Stimulated activated naive CD8-positive, alpha-beta T cell treated with anti-CD3 and anti-CD28 coated beads, Interleukin-15, amount 100 ng/mL, for 72 hours (primary cell): ENCODE results near the gene SCARF1.

Experiments
- ATAC-seq: fragments of 150-1000 bp; cut with Tn5 transposase; 2 replicates; pipeline ENCODE4 v1.10.0; 2021; ENCODE audit warnings: mild to moderate bottlenecking, moderate library complexity
- DNase-seq, 2 donors: peaks; one replicate each; pipeline ENCODE4 v3.0.0; 2021 to 2022
- H3K27ac Mint-ChIP-seq, 2 donors: one replicate each; pipeline ENCODE4 v1.8.0; 2022; ENCODE audit warnings: mild to moderate bottlenecking in 2 of 2, mixed read lengths in 2 of 2, moderate library complexity in 2 of 2
- H3K27me3 Mint-ChIP-seq: one replicate; pipeline ENCODE4 v1.8.0; 2022; ENCODE audit warnings: mixed read lengths
- H3K4me1 Mint-ChIP-seq: one replicate; pipeline ENCODE4 v1.8.0; 2022; ENCODE audit warnings: mild to moderate bottlenecking, mixed read lengths
- H3K4me3 Mint-ChIP-seq, 2 donors: one replicate each; pipeline ENCODE4 v1.8.0; 2022; ENCODE audit warnings: mild to moderate bottlenecking in 2 of 2, mixed read lengths in 2 of 2, moderate library complexity in 1 of 2
- H3K9me3 Mint-ChIP-seq, 2 donors: one replicate each; pipeline ENCODE4 v1.8.0; 2022; ENCODE audit warnings: mixed read lengths in 2 of 2

The SCARF1 gene

DNA sequence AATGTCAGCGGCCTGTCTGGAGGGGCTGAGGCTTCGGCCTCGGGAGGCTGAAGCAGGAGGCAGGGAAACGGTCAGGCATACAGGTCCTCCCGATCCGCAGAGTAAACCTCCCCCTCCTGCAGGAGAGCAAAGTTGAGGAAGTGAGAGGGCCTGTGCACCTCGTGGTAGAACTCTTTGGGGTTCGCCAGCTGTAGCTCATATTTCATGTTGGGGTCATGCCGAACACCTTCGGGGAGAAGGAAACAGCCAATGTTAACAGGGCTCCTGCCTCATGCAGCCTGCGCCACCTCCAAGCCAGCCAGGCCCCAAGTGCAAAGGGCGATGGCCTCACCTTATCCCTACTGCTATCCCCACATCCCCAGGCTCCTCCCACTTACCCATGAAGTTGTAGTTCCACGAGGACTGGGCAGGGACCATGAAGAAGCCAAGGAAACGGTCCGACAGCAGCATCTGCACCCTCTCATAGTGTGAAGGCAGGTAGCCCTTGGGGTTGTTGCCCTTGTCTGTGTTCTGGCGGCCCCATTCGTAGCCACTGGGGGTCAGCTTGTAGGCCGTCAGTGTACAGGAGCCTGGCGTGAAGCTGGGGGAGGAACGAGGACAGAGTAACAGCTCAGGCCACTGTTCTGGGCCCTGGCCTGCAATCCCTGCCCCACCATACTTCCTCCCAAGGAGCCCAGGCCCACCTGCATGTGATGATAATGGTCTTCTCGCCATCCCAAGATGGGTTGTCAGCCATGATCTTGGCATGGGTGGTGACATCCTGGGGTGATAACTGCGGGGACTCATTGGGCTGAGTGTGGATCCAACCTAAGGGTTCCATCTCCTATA lies 5.4 kb upstream of the SCARF1 start:
- H3K4me1 Mint-ChIP-seq, result peaks cover 55% of the 10 kb centered on the region
- DNase-seq, result no peak
- ATAC-seq, result no peak
- H3K27me3 Mint-ChIP-seq, result no peaks in the 10 kb centered on the region
- H3K27ac Mint-ChIP-seq, result no peak overlapping the region
- no peak overlapping the region for H3K4me3 Mint-ChIP-seq
- H3K9me3 Mint-ChIP-seq, result no peaks in the 10 kb centered on the region

DNA sequence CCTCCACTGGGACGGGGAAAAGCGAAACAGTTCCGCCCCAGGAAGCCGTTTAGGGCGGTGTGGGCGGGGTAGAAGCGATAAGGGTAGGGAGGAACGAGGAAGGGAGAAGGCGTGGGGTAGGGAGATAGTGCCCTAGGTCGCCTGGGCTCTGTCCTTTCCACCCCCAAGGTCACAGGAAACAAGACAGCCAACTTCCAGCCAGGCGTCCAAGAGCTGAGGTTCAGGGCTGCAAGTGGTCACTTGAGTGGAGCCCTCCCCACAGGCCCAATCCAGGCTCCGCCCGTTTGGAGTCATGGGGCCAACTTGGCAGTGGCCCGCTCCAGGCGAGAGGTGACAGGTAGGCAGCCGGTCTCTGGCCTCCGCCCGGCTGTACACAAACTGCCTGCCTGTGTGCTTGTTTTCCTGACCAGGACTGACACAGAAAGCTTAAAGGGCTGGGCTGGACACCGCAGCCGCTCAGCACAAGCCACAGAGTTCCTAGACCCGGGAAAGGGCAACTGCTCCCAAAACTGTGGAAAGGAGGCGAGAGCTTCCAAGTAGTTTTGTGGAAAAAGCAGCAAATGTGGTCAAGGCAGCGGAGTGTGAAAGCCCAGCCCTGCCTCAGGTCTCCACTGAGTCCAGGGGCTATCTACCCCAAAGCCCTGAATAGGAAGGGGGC lies 4.4 kb upstream of the SCARF1 start, which contains the start of gene RILP:
TSS of gene RILP (minus strand) at position 23 of the 658 bp plus-strand sequence. CDS start 62 bp downstream, outside the sequence.
- H3K27me3 Mint-ChIP-seq, result no peaks in the 10 kb centered on the region
- peak within 1 kb of the TSS in 1 of 2 donors; percentile 63 for H3K27ac Mint-ChIP-seq
- H3K9me3 Mint-ChIP-seq, result no peaks in the 10 kb centered on the region
- DNase-seq (no peak), ATAC-seq (peak; percentile 20)
- H3K4me3 Mint-ChIP-seq, result peak within 1 kb of the TSS; percentile 69 to 89
- H3K4me1 Mint-ChIP-seq, result peaks cover 65% of the 10 kb centered on the region

DNA sequence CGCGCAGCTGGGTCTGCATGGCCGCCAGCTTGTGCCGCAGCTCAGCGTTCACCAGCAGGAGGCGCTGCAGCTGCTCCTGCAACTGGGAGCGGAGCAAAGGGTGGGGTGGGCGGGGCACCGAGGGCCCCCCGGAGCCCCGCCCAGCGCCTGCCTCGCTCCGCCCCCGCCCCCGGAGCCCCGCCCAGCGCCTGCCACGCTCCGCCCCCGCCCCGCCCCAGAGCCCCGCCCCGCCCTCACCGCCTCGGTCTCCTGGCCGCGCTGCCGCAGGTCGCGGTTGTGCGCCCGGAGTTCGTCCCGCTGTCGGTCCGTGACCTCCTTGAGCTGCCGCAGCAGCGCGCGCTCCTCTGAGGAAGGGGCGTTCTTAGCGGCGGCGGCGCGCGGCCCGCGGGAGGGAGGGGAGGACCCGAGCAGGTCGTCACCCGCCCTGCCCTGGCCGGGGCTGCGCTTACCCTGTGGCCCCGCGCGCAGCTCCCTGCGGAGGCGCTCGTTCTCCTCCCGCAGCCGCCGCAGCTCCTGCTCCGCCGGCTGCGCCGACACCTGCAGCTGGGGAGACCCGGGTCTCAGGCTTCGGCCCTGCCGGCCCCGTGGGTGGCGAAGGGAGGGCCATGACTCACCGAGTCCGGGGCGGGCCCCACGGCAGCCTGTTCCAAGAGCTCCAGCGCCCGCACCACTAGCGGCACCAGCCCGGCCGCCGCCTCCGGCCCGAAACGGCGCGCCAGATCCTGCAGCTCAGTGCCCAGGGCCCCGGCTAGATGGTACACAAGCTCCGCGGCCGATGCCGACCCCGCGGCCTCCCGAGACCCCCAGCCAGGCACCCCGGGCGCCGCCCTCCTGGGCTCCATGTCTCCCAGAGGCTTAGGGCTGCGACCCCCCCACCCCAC lies 3.7 kb upstream of the SCARF1 start:
- peak overlapping the region; percentile 69 to 89 for H3K4me3 Mint-ChIP-seq
- peaks cover 72% of the 10 kb centered on the region for H3K4me1 Mint-ChIP-seq
- peak; percentile 82 for ATAC-seq
- peak overlapping the region in 1 of 2 donors; percentile 63 for H3K27ac Mint-ChIP-seq
- peak; percentile 95 to 96 for DNase-seq
- no peaks in the 10 kb centered on the region for H3K27me3 Mint-ChIP-seq
- no peaks in the 10 kb centered on the region for H3K9me3 Mint-ChIP-seq

GRCh38 chr17:1648173-1648962 lies 2.8 kb upstream of the SCARF1 start:
- Mint-ChIP-seq H3K27me3 (no peaks in the 10 kb centered on the region), H3K4me3 (peak overlapping the region; percentile 69 to 89), H3K27ac (no peak overlapping the region), H3K9me3 (no peaks in the 10 kb centered on the region), H3K4me1 (peaks cover 77% of the 10 kb centered on the region)
- ATAC-seq (peak; percentile 29), DNase-seq (no peak)

GRCh38 chr17:1647802-1648171 lies 2.3 kb upstream of the SCARF1 start:
- ATAC-seq, result no peak
- no peak for DNase-seq
- Mint-ChIP-seq H3K27ac (no peak overlapping the region), H3K27me3 (no peaks in the 10 kb centered on the region), H3K4me3 (peak overlapping the region; percentile 69 to 89), H3K9me3 (no peaks in the 10 kb centered on the region), H3K4me1 (peaks cover 71% of the 10 kb centered on the region)

DNA sequence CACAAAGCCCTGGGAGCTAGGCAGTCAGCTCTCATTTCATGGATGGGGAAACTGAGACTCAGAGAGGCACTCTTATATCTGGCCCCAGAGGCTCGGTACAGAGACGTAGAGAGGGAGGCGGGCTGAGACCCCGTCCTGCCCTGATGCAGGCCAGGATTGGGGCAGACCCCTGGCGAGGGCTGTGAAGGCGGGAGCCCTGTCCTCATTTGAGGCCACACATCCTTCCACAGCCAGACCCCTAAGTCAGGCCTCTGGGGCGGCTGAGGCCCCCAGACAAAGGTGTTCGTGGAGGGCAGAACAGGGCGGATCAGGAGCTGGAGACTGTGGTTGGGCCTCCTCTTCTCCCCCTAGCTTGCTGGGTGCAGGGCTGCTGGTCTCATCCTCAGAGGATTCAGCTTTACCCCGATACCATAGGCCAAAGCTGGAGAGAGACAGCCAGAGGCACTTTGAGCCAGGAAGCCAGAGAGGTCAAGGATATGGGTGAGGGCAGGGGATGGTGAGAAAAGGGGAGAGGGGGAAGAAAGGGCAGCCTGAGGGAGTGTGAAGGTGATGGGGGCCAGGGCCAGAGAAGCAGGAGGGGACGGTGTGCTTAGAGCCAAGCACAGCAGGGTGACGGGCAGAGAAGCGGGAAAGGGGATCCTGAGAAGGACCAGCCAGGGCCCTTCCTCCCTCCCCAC lies 805 bp upstream of the SCARF1 start:
- Mint-ChIP-seq H3K27ac (no peak overlapping the region), H3K9me3 (no peaks in the 10 kb centered on the region), H3K27me3 (no peaks in the 10 kb centered on the region), H3K4me1 (peaks cover 64% of the 10 kb centered on the region), H3K4me3 (no peak overlapping the region)
- ATAC-seq (no peak), DNase-seq (no peak)

GRCh38 chr17:1644493-1645206 lies 882 bp downstream of the SCARF1 start:
- H3K4me3 Mint-ChIP-seq, result peak overlapping the region; percentile 93 to 95
- H3K4me1 Mint-ChIP-seq, result peaks cover 52% of the 10 kb centered on the region
- peak overlapping the region; percentile 89 to 96 for H3K27ac Mint-ChIP-seq
- ATAC-seq (peak; percentile 34), DNase-seq (peak; percentile 33 to 68)
- no peaks in the 10 kb centered on the region for H3K9me3 Mint-ChIP-seq
- no peaks in the 10 kb centered on the region for H3K27me3 Mint-ChIP-seq

DNA sequence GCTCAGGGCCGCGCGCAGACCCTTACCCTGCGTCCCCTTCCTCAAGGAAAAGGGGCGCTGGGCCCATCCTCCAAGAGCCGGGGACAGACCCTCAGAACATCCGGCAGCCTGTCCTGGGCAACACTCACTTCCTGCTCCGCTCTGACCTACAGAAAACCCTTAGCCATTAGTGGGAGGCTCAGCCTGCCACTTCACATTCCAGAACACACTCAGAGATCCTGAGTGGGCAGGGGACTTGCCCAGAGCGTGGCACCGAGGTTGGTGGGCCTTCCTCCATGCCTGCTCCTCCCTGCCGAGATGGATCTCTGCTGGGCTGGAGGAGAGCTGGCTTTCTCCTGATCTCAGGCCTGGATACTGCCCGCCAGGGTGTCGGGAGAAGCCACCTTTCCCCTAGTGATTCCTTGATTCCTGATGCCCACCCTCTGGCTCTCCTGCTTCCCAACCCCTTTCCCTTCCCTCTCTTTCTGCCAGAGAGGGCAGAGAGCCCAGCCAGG lies 1.5 kb downstream of the SCARF1 start:
- peaks cover 51% of the 10 kb centered on the region for H3K4me1 Mint-ChIP-seq
- DNase-seq (no peak), ATAC-seq (peak; percentile 10)
- no peaks in the 10 kb centered on the region for H3K9me3 Mint-ChIP-seq
- H3K27me3 Mint-ChIP-seq, result no peaks in the 10 kb centered on the region
- H3K4me3 Mint-ChIP-seq, result peak overlapping the region; percentile 93 to 95
- H3K27ac Mint-ChIP-seq, result peak overlapping the region; percentile 89 to 96

GRCh38 chr17:1643293-1643998 lies 2.1 kb downstream of the SCARF1 start:
- peak; percentile 52 to 63 for DNase-seq
- Mint-ChIP-seq H3K4me1 (peaks cover 49% of the 10 kb centered on the region), H3K27me3 (no peaks in the 10 kb centered on the region), H3K4me3 (peak overlapping the region; percentile 93 to 95), H3K27ac (no peak overlapping the region), H3K9me3 (no peaks in the 10 kb centered on the region)
- ATAC-seq, result peak; percentile 27

DNA sequence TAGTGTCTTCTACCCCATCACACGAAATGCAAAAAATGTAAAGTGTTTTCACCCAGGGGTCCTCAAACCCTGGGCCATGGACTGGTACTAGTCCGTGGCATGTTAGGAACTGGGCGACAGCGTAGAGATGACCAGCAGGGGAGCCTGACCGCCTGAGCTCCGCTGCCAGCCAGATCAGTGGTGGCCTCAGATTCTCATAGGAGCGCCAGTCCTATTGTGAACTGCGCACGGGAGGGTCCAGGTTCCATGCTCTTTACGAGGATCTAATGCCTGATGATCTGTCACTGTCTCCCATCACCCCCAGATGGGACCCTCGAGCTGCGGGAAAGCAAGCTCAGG lies 4.5 kb downstream of the SCARF1 start:
- ATAC-seq (no peak), DNase-seq (no peak)
- Mint-ChIP-seq H3K9me3 (no peaks in the 10 kb centered on the region), H3K27me3 (no peaks in the 10 kb centered on the region), H3K27ac (peak overlapping the region in 1 of 2 donors; percentile 78), H3K4me3 (no peak overlapping the region), H3K4me1 (peaks cover 28% of the 10 kb centered on the region)

GRCh38 chr17:1640329-1641064 lies 5.0 kb downstream of the SCARF1 start:
- no peak for DNase-seq
- peaks cover 22% of the 10 kb centered on the region for H3K4me1 Mint-ChIP-seq
- no peak for ATAC-seq
- no peak overlapping the region for H3K4me3 Mint-ChIP-seq
- H3K27ac Mint-ChIP-seq, result peak overlapping the region in 1 of 2 donors; percentile 78
- H3K9me3 Mint-ChIP-seq, result no peaks in the 10 kb centered on the region
- H3K27me3 Mint-ChIP-seq, result no peaks in the 10 kb centered on the region

DNA sequence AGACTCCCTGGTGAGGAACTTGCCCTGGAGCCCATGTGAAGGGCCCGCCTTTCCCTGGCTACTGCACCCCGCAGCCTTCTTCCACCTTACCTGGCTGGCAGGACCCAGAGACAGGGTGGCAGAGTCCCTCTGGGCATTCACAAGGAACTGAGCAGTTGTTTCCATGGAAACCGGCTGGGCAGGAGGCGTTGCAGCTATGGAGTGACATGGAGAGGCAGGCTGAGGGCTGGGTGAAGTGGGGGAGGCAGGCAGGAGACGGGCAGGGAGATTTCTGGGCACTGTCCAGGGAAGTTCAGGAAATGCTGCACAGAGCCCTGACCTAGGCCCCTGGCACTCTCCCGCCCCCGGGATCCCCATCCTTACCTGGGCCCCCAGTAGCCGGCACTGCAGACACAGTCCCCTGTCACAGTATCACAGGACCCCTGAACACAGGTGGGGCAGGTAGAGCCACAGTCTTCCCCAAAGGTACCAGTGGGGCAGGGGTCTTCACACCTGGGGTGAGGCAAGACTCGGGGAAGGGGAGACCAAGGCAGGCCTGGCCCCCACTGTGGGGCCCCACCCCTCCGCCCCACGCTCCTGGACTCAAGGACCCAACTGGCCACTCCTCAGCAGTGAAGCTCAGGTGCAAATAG lies 5.9 kb downstream of the SCARF1 start:
- H3K9me3 Mint-ChIP-seq, result no peaks in the 10 kb centered on the region
- peaks cover 14% of the 10 kb centered on the region for H3K4me1 Mint-ChIP-seq
- H3K27me3 Mint-ChIP-seq, result no peaks in the 10 kb centered on the region
- no peak overlapping the region for H3K27ac Mint-ChIP-seq
- ATAC-seq, result no peak
- DNase-seq, result no peak
- no peak overlapping the region for H3K4me3 Mint-ChIP-seq
